Superior temporal gyrus (tissue), 1 donor: Measurements from ENCODE around the gene PIAS2.
A peak's percentile ranks its signal among the peaks of the same experiment; 100 is the strongest.
"Not testable (repeated sequence)": the region's sequence is repeated elsewhere in the genome, so short reads cannot be mapped to it uniquely, and the experiment has no call there.

Source experiments
- DNase-seq: peaks from one replicate; pipeline ENCODE4 v3.0.0-alpha.2; 2016; ENCODE audit errors: extremely low spot score

Gene PIAS2

DNA sequence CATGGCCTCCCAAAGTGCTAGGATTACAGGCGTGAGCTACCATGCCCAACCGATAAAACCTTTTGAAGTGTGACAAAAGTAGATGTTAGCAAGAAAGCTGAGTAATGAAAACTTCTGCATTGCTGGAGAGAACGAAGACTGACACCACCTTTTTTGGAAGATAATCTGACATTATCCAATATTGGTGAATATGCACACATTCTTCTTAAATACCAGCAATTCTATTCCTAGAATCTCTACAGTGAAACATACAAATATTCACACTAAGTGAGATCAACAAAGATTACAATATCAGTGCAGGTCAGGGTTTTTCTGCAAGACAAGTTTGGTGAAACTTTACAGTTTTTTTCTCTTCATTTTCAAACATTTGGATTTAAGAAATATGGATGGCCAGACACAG, 7.8 kb downstream of the PIAS2 start:
- peak; percentile 2 for DNase-seq

- no peak for DNase-seq
These were observed 13.9 kb downstream of the PIAS2 start for GRCh38 chr18:46903406-46903805.

- DNase-seq: no peak
These were observed 17.9 kb downstream of the PIAS2 start for GRCh38 chr18:46899274-46899948.

GRCh38 chr18:46894124-46894523, 23.2 kb downstream of the PIAS2 start:
- DNase-seq: no peak

- no peak for DNase-seq
These were observed 23.9 kb downstream of the PIAS2 start for GRCh38 chr18:46893360-46893759.

DNA sequence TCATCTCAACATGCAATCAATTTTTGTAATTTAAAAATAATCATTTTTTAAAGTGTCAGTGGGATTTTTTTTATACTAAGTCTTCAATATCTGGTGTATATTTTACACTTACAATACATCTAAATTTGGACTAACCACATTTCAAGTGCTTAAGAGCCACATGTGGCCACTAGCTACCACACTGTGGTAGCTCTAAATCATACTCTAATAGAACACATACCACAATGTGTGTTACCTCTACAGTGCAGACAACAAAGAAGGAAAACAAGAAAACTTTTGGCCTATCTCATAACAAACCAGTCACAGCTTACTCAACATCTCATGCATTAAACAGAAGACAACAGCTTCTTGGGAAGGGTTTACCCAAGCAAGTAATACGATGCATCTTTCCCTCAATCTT, 24.5 kb downstream of the PIAS2 start:
- no peak for DNase-seq

GRCh38 chr18:46891742-46892214, 25.5 kb downstream of the PIAS2 start:
- no peak for DNase-seq

DNA sequence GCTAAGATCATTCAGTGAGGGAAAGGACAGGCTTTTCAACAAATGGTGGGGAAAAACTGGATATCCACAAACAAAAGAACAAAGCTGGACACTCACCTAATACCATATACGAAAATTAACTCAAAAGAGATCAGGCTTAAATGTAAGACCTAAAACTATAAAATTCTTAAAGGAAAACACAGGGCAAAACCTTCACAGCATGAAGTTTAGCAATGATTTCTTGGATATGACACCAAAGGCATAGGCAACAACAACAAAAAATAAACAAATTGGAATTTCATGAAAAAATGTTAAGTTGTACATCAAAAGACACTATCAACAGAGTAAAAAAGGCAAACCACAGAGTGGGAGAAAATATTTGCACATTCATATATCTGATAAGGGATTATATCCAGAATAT, 28.3 kb downstream of the PIAS2 start:
- DNase-seq: no peak

- no peak for DNase-seq
These were observed 30.4 kb downstream of the PIAS2 start for GRCh38 chr18:46886893-46887292.

DNA sequence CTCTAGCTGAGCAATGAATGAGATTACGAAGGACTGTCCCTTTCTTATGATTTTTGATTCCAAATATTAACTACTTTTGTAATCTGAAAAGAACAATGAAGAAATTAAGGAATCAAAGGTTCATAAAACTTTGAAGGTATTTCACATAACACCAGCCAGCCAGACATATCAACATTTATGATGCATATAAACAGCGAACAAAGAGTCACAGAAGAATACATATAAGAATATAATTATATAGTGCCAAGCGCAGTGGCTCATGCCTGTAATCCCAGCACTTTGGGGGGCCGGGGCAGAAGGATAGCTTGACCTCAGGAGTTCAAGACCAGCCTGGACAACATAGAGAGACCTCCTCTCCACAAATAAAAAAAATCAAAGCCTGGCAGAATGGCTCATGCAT, 34.1 kb downstream of the PIAS2 start:
- DNase-seq: no peak

GRCh38 chr18:46877329-46877987, 39.8 kb downstream of the PIAS2 start:
- DNase-seq: no peak

DNA sequence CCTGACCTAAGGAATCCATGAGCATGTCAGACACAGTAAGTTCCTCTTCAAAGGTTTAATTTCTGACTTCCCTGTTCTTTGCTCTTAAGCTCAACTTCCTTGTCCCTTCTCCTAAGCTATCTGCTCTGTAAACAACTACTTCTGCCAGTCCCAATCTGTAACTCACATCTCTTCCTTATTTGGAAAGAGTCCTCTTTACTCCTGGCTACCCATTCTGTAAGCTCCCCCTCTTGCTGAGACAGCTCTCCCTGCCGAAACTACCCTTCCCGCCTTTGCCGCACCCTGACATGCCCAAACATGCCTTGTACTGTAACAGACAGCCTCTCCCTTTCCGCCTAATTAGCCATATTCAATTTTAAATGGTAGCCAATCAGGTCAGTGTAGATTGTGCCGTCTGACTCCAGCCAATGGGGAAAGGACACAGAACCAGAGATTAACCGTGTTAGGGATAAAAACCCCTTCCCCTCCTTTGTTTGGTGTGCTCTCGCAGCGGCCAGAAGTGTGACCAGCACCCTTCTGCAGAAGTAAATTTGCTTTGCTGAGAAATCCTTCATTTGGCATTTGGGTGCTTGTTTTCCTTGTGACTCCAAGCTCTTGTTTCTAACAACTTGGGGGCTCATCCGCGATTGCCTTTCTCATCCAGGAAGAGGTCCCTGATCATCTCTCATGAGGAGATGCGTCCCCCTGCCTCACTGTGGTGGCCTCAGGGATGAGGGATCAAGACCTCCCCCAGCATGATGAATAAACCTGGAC, 49.0 kb downstream of the PIAS2 start:
- DNase-seq: no peak

DNA sequence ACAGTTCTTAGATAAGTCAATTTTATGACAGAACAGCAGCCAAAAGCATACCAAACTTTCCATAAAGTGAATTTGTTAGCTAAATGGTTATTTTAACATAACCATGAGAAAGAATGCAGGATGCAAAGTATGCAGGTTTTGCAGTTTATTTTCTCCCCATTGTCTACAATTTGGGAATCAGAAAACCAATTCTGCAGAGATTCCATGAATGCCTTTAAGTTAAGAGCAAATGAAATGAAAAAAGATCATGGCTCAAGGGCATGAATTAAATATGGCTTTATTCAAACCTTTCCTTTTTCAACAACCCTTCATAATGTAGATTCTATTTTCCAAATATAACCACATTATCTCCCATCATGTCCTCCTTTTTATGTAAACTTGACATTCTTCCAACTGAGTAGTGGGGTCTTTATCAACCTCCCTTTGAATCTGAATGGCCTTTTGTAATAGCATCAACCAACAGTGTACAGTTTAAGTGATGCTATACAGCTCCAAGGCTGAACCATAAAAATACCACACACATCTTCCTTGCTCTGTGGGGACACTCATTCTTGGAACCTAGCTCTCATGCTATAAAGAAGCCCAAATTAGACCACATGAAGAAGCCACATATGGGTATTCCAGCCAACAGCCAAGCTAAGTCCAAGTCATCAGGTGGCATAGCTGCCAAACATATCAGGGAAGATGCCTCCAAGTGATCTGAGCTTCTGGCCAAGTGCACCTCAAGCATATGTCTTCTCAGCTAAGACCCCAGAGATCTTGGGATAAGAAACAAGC, 49.8 kb downstream of the PIAS2 start:
- no peak for DNase-seq

DNA sequence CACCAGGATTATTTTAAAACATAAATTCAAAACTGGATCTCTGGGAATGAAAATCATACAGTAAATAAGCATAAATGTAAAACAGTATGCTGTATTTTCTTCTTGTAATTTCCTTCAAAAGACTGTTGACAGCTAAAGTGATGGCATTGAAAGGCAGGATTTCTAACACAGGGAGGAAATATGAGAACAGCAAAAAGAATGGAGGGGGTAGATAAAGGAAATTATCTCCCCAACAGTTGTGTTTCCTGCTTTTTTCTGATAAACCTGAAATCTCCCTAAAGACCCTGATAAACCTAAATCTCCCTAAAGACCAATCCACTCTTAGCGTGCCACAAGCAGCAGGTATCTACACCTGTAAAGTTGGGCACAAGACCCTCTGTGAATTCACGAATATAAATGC, 50.8 kb downstream of the PIAS2 start:
- DNase-seq: no peak

- DNase-seq: not testable (repeated sequence)
These were observed 52.1 kb downstream of the PIAS2 start for GRCh38 chr18:46865245-46865644.

DNA sequence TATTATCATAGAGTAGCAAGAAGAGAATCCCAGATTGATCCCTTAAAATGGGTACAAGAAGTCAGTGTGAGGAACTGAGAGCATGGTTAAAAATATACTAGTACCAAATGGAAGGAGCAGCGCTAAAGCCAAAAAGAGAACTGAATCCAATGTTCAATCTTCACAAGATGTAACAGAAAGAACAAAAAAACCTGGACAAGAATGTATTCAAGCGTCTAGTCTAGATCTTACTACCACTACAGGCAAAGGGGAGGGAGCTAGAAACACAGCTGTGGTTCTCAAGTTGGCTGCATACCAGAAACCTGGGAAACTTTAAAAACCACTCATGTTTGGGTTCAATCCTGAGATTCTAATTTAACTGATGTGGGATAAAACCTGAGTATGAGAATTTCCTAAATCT, 57.5 kb downstream of the PIAS2 start:
- DNase-seq: peak; percentile 31

DNA sequence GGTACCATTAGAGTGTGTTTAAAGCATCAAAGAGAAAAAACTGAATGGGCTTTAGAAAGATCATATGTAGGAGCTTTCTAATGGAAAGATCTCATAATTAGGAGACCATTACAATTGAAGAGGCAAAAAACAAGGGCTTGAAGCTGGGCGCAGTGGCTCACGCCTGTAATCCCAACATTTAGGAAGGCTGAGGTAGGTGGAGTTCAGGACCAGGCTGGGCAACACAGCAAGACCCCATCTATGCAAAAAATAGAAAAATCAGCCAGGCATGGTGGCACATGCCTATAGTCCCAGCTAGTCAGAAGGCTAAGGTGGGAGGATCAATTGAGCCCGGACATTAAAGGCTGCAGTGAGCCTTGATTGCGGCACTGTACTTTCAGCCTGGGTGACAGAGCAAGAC, 59.0 kb downstream of the PIAS2 start:
- DNase-seq: no peak

- peak; percentile 78 for DNase-seq
These were observed 60.3 kb downstream of the PIAS2 start for GRCh38 chr18:46856973-46857372.

DNA sequence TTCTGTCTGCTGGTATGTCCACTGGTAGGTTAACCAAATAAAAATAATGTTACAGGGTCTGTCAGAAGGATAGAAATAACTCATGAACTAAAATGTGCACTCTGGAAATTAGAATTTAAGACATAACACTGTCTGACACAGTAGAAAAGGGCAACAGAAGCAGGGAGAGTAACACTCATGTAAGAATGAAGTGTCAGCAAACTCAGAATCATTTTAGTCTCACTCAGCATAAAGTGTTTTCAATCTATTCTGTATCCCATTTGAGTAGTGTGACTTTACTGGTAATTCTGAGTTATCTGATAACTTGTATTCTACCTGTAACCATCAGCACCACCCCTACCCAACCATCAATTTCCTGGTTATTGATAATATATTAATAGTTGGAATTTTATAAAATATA, 68.3 kb downstream of the PIAS2 start:
- DNase-seq: no peak

DNA sequence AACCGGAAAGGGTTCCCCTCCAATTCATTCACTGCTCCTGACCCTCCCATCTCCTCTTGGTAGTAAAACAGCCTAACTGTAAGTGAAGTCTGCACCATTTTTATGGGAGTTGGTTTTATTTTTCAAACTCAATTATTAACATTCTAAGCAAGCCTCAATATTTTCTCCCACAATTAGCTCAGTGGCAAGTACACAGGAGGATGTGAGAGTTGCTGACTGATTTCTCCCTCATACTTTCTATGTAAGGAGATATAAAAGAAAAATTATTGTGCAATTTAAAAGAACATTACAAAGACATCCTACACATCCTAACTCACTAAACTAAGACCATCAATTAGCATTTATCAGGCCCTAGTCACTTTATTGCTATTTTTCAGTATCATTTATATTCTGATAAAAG, 73.9 kb downstream of the PIAS2 start:
- no peak for DNase-seq

DNA sequence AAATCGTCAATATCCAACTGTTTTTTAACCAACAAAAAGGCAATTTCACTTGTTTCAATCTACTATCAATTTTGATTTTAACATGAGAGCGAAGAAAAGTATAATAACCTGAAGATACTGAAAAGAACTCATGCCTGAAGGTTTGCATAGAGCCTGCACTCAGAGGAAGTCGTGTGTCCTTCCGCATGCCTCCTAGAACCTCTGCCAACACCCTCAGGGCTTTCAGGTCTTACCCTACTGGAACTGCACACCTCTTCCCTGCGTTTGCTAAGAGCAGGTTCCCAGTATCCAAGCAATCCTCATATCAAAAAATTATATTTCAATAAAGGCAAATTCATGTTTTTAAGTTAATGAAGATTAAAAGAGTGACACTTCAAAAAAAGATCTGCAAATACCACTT, 74.7 kb downstream of the PIAS2 start:
- DNase-seq: no peak

DNA sequence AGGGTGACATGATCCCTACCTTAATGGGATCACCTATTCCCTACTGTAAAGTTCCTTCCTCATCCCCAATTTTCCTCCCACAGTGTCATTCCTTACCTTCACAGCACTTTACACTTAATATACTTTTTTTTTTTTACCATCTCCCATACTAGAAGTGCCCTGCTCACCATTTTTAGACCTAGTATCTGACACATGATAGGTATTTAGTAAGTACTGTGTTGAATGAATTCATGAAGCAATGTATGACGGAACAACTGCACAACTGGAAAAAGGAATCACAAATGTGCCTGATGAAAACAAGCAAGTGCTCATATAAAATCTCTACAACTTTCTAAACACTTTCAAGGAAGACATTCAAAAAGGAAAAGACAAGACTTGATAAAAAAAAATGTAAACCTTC, 83.4 kb downstream of the PIAS2 start:
- DNase-seq: no peak
